PC-9 (cell line): ENCODE results near the gene CBX4. TPM values are rescaled to one million over a fixed set of nuclear protein-coding genes. Genes with fewer than 3 reads are reported as not detected.
A peak's percentile ranks its signal among the peaks of the same experiment; 100 is the strongest.

ENCODE experiments used
- BruUV-seq: library from RNA; stranded (reverse); fragments of 400-500 nt; replicated peaks from 2 replicates; lab custom pipeline; 2021; lab: Mats Ljungman, UMichigan
- CTCF ChIA-PET: fragments of 300-600 bp; sonication (Branson Sonifier 250); formaldehyde crosslinking; loops from one replicate; lab custom pipeline; 2022; ENCODE audit warnings: antibody characterized with exemption; lab: Charles Lee
- POLR2A ChIA-PET: fragments of 300-600 bp; sonication (Branson Sonifier 250); formaldehyde crosslinking; loops from one replicate; lab custom pipeline; 2022; ENCODE audit warnings: antibody characterized with exemption; ENCODE audit not compliant: unreplicated experiment; lab: Charles Lee
- DNase-seq, 2 experiments: peaks; one replicate each; pipeline versions ENCODE4 v3.0.0 to v3.0.0-alpha.2; 2015 to 2022; ENCODE audit warnings: mixed read lengths in 1 of 2
- H2AFZ ChIP-seq: fragments of 200-600 bp; sonication (generic); 2 replicates; pipeline ENCODE4 v1.8.1; 2017; ENCODE audit warnings: antibody characterized with exemption
- H3F3A ChIP-seq: fragments of 200-600 bp; sonication (generic); 2 replicates; pipeline ENCODE4 v1.8.1; 2017; ENCODE audit warnings: antibody characterized with exemption, mild to moderate bottlenecking, low read depth; ENCODE audit not compliant: insufficient read depth
- H3K27ac ChIP-seq: fragments of 200-600 bp; sonication (generic); 2 replicates; pipeline ENCODE4 v1.6.1; 2016; ENCODE audit warnings: mixed run types
- H3K27me3 ChIP-seq: fragments of 200-600 bp; sonication (generic); 2 replicates; pipeline ENCODE4 v1.6.1; 2016; ENCODE audit warnings: low read depth, mixed run types; ENCODE audit not compliant: insufficient read depth
- H3K36me3 ChIP-seq: fragments of 200-600 bp; sonication (generic); 2 replicates; pipeline ENCODE4 v1.6.1; 2016; ENCODE audit warnings: low read depth, mixed run types
- H3K4me1 ChIP-seq: fragments of 200-600 bp; sonication (generic); replicated peaks from 2 replicates; pipeline ENCODE4 v1.6.1; 2016; ENCODE audit warnings: mixed run types; ENCODE audit not compliant: insufficient read depth
- H3K4me2 ChIP-seq: fragments of 200-600 bp; sonication (generic); 2 replicates; pipeline ENCODE4 v1.6.1; 2017; ENCODE audit warnings: mixed run types
- H3K4me3 ChIP-seq: fragments of 200-600 bp; sonication (generic); 2 replicates; pipeline ENCODE4 v1.6.1; 2016; ENCODE audit warnings: mixed run types
- H3K79me2 ChIP-seq: fragments of 200-600 bp; sonication (generic); 2 replicates; pipeline ENCODE4 v1.6.1; 2017; ENCODE audit warnings: low read depth, mixed run types
- H3K9me2 ChIP-seq: fragments of 200-600 bp; sonication (generic); 2 replicates; pipeline ENCODE4 v1.8.1; 2017; ENCODE audit warnings: mild to moderate bottlenecking; ENCODE audit not compliant: insufficient read depth
- H3K9me3 ChIP-seq: fragments of 200-600 bp; sonication (generic); 2 replicates; pipeline ENCODE4 v1.8.1; 2016; ENCODE audit warnings: low read depth; ENCODE audit not compliant: insufficient read depth
- H4K20me1 ChIP-seq: fragments of 200-600 bp; sonication (generic); 2 replicates; pipeline ENCODE4 v1.8.1; 2017; ENCODE audit not compliant: insufficient read depth
- EZH2 ChIP-seq: fragments of 200-600 bp; sonication (generic); IDR thresholded peaks from 2 replicates; pipeline ENCODE4 v1.8.0; 2017; ENCODE audit warnings: antibody characterized with exemption, low read depth
- intact Hi-C: fragments of 100-400 bp; cut with micrococcal nuclease; formaldehyde crosslinking; loops from one replicate; pipeline ENCODE4 v1.10.0; 2022; ENCODE audit not compliant: unreplicated experiment
- total RNA-seq: library from RNA; stranded (reverse); gene quantifications from 2 replicates; pipeline ENCODE4 v1.2.3, GENCODE V29; 2021
- TF ChIP-seq, protein P1 (sequence below): fragments of 200-600 bp; sonication (generic); conservative IDR thresholded peaks from 2 replicates; pipeline ENCODE4 v1.6.1; 2017; ENCODE audit warnings: mixed run types, antibody characterized with exemption, mild to moderate bottlenecking, moderate library complexity

The CBX4 gene
- total RNA-seq, 1 experiment from 2014 or later = 32.0 TPM

- Histone ChIP-seq H3K4me3 (peak overlapping the region; percentile 48; the same call in 1 of the 2 replicates), H3K4me2 (peak overlapping the region; percentile 82), H3K9me2 (no peaks in the 10 kb centered on the region), H3K79me2 (no peaks in the 10 kb centered on the region), H4K20me1 (no peaks in the 10 kb centered on the region), H2AFZ (no peak overlapping the region), H3K27me3 (no peaks in the 10 kb centered on the region), H3K27ac (no peak overlapping the region), H3K4me1 (peaks cover 39% of the 10 kb centered on the region; the same call in 1 of the 2 replicates), H3K36me3 (no peaks in the 10 kb centered on the region), H3F3A (peaks cover 17% of the 10 kb centered on the region; the same call in 1 of the 2 replicates), H3K9me3 (no peaks in the 10 kb centered on the region)
- POLR2A ChIA-PET = interaction anchor here (0.7 kb wide), 1 partner anchor 27 kb away, joined by 4 read pairs; no protein-coding TSS in a partner anchor
- DNase-seq = no peak
- intact Hi-C loops = no loop called here
- CTCF ChIA-PET = interaction anchor here (0.6 to 0.7 kb wide), 2 partner anchors 114 to 871 kb away, joined by 3 read pairs; no protein-coding TSS in a partner anchor
- TF ChIP-seq EZH2 = no peak
- TF ChIP-seq, protein P1, sequence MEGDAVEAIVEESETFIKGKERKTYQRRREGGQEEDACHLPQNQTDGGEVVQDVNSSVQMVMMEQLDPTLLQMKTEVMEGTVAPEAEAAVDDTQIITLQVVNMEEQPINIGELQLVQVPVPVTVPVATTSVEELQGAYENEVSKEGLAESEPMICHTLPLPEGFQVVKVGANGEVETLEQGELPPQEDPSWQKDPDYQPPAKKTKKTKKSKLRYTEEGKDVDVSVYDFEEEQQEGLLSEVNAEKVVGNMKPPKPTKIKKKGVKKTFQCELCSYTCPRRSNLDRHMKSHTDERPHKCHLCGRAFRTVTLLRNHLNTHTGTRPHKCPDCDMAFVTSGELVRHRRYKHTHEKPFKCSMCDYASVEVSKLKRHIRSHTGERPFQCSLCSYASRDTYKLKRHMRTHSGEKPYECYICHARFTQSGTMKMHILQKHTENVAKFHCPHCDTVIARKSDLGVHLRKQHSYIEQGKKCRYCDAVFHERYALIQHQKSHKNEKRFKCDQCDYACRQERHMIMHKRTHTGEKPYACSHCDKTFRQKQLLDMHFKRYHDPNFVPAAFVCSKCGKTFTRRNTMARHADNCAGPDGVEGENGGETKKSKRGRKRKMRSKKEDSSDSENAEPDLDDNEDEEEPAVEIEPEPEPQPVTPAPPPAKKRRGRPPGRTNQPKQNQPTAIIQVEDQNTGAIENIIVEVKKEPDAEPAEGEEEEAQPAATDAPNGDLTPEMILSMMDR = no peak
- no TSS peak for BruUV-seq
Measured at GRCh38 chr17:79812353-79813258, 26.6 kb downstream of the CBX4 start.

DNA sequence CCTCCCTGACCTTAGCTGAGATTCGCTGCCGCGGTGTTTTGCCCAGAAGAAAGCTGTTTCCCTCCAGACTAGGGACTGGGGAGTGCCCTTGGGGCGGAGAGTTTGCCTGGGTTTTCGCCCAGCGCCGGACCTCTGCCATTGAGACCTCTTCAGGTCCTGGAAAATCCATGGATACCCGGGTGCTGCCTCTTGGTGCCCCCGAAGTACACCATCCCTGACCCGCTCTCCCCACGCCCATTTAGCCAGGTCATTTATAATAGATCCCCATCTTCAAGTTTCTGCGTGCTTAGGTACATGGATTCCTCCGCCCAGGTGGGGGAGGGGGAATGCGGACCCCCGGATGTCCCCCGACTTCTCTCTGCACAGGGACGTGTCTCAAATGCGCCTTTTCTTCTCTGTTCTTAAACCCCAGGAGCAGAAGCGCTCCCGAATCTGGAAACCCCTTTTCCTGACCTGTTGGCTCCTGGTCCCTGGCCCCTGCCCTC lies 27.3 kb downstream of the CBX4 start:
- intact Hi-C loops = loop anchor here (1.0 kb wide), 1 partner anchor 20 kb away; no protein-coding TSS in a partner anchor
- no peaks in the 10 kb centered on the region for H3K79me2 ChIP-seq
- H3K4me1 ChIP-seq = peaks cover 39% of the 10 kb centered on the region; the same call in 1 of the 2 replicates
- BruUV-seq = no TSS peak
- ChIA-PET CTCF (interaction anchor here (0.6 to 1.2 kb wide), 4 partner anchors 105 to 870 kb away, joined by 3 to 4 read pairs (median 3); no protein-coding TSS in a partner anchor), POLR2A (no interaction called here)
- peak overlapping the region; percentile 24; the same call in 1 of the 2 replicates for H3K4me3 ChIP-seq
- no peaks in the 10 kb centered on the region for H3K9me3 ChIP-seq
- no peaks in the 10 kb centered on the region for H3K36me3 ChIP-seq
- no peaks in the 10 kb centered on the region for H4K20me1 ChIP-seq
- peaks cover 17% of the 10 kb centered on the region; the same call in 1 of the 2 replicates for H3F3A ChIP-seq
- no peaks in the 10 kb centered on the region for H3K9me2 ChIP-seq
- DNase-seq = no peak
- H3K27me3 ChIP-seq = no peaks in the 10 kb centered on the region
- no peak overlapping the region for H3K27ac ChIP-seq
- peak overlapping the region; percentile 82 for H3K4me2 ChIP-seq
- TF ChIP-seq, protein P1 = no peak
- no peak for TF ChIP-seq EZH2
- 0 out of 2 replicates have a peak overlapping the region, but pooled peaks have one; percentile 33 for H2AFZ ChIP-seq
